ENCODE results near the gene MKS1.

The MKS1 gene

GRCh38 chr17:58219007-58219788 lies at the start of gene MKS1:
Gene MKS1, minus strand, starts transcription at chr17:58219255. Its CDS starts 25 bp downstream, at chr17:58219230.
- peak; percentile 83 to 95 for DNase-seq

DNA sequence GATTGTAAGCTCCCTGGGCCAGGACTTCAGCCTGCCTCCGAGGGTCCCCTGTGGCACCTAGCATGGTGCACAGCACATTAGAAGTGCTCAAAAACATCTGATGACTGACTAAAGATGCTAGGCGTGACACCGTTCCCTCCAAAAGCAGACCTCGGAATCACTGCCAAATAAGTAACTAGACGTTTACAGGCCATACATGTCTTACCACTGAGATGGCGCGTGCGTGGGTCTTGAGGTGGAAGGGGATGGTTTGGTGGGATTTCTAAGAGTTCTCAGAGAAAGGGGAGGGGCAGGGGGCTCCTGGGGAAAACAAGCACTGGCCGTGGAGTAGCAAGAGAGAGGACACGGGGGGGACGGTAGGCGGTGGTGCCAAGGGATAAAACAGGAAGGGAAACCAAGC lies 49.3 kb upstream of the MKS1 start:
- DNase-seq = no peak

- no peak for DNase-seq
Measured at GRCh38 chr17:58267347-58268324, 48.6 kb upstream of the MKS1 start.

DNA sequence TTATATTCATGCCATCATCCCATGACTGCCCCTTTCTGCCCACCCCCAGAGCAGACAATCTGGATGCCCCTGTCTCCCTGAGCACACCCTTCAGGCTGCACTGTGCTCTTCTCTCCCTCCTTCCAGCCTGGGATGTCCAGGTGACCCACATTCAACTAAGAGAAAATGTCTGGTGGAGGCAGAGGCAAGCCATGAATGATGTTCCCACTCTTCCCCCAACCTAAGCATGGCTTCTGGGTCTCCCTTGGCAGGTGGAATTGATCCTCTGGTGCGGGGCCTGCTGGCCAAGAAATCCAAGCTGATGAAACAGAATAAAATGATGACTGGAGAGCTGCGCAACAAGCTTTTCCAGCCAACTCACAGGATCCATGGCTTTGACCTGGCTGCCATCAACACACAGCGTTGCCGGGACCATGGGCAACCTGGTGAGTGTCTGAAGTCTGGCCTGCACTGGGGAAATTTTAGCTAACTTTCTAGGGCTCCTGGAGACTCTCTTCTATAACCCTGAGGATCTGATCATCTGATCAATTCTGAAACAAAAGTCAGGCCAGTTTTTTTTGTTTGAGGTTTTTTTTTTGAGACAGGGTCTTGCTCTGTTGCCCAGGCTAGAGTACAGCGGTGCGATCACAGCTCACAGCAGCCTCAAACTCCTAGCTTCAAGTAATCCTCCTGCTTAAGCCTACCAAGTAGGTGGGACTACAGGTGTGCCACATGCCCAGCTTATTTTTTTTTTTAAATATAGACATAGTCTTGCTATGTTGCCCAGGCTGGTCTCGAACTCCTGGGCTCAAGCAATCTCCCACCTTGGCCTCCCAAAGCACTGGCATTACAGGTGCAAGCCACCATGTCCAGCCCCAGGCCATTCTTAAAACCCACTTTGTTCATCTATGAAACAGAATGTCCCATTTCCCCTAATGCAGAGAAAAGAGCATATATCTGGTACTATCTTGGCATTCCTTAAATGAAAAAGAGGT lies 47.1 kb upstream of the MKS1 start:
- no peak for DNase-seq

- DNase-seq = no peak
Measured at GRCh38 chr17:58265271-58265670, 46.2 kb upstream of the MKS1 start.

DNA sequence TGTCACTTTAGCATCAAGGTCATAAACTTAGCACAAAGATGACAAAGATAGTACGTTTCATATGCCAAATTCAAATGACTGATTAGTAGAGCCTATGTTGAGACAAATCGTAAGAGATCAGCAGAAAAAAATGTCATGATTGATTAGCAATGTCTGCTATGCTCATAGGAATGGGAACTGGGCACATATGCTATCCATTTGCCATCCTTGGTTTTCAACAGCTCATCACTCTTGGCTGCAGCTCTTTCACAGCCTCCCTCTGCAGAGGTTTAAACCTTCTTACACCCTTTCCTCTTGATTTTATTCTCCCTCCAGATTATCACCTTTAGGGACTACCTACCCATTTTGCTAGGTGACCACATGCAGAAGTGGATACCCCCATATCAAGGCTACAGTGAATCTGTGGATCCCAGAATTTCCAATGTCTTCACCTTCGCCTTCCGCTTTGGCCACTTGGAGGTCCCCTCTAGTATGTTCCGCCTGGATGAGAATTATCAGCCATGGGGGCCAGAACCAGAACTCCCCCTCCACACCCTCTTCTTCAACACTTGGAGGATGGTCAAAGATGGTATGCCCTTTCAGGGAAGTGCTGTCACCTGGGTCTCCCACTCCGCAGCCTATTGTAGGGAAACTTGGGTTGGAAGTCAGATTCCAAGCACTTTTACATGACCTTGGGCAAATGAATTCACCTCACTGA lies 45.5 kb upstream of the MKS1 start:
- no peak for DNase-seq

DNA sequence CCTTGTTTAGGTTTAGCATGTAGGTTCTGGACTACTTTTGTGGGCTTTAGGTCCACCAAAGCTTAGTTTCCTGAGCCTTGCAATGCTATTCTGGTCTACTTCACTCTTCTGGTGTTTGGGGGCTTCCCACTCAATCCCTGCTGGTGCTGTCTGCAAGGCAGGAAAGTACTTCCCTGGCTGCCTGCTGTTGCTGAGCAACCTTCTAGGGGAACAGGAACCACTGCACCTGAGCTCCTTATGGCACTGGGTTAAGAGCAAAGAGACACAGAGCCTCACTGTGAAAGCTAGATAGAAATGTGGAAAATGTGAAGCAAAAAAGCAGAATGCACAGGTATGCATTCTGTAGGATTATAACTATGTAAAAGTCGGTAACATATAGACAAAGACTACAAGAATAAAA lies 44.7 kb upstream of the MKS1 start:
- DNase-seq = no peak

- no peak for DNase-seq
Measured at GRCh38 chr17:58262149-58262548, 43.1 kb upstream of the MKS1 start.

GRCh38 chr17:58254803-58255202 lies 35.7 kb upstream of the MKS1 start:
- no peak for DNase-seq

GRCh38 chr17:58253082-58253481 lies 34.0 kb upstream of the MKS1 start:
- no peak for DNase-seq

GRCh38 chr17:58252141-58252540 lies 33.1 kb upstream of the MKS1 start:
- no peak for DNase-seq

DNA sequence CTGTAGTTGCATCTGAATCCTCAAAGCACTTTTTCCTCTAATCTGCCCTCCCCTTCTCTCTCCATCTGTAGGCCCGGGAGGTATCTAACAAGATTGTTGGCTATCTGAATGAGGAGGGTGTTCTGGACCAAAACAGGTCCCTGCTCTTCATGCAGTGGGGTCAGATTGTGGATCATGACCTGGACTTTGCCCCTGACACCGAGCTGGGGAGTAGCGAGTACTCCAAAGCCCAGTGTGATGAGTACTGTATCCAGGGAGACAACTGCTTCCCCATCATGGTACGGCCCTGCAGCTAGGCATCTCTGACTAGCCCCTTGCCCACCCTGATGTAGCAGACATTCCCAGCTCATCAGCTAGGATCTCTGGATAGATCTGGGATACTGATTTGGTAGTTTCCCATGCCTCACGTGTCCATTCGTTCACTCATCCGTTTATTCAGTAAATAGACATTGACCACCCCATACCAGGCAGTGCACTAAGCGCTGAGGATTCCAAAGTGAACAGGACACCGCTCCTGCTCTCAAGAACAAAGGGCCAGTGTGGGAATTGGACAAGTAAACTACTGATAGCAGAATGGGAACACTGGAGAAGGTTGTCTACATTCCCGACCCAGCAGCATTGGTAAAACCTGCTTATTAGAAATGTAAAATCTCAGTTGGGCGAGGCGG lies 31.4 kb upstream of the MKS1 start:
- DNase-seq = no peak

- peak; percentile 9 to 53 for DNase-seq
Measured at GRCh38 chr17:58249270-58250133, 30.4 kb upstream of the MKS1 start.

GRCh38 chr17:58248955-58249269 lies 29.9 kb upstream of the MKS1 start:
- DNase-seq = no peak

GRCh38 chr17:58247511-58248363 lies 28.7 kb upstream of the MKS1 start:
- DNase-seq = no peak

GRCh38 chr17:58246781-58247180 lies 27.7 kb upstream of the MKS1 start:
- DNase-seq = no peak

GRCh38 chr17:58246104-58246740 lies 27.2 kb upstream of the MKS1 start:
- DNase-seq = no peak

- no peak for DNase-seq
Measured at GRCh38 chr17:58245428-58246103, 26.5 kb upstream of the MKS1 start.

Measured in NCI-H446 (cell line).